A549 (cell line): ENCODE data around the gene AAGAB. TPM values are rescaled to one million over a fixed set of nuclear protein-coding genes. Genes with fewer than 3 reads are reported as not detected.

Experiments used
- ATAC-seq, 2 experiments: fragments of 200-7000 bp in 1 of 2; fragments of >200 bp in 1 of 2; cut with Nextera tagmentation in 1 of 2; cut with Tn5 transposase in 1 of 2; 3 replicates each; pipeline versions ENCODE4 v1.8.0 to v1.9.1; 2018 to 2020; ENCODE audit warnings: mild to moderate bottlenecking in 1 of 2, moderate library complexity in 1 of 2
- CTCF ChIA-PET: fragments of 300-600 bp; sonication (Branson Sonifier 250); formaldehyde crosslinking; extraction: SDS; loops from one replicate; lab custom pipeline; 2021; ENCODE audit warnings: antibody characterized with exemption, inconsistent platforms; lab: Yijun Ruan, JAX
- POLR2A ChIA-PET: fragments of 350-600 bp; formaldehyde crosslinking; extraction: SDS; loops from one replicate; lab custom pipeline; 2021; ENCODE audit warnings: antibody characterized with exemption, inconsistent platforms; lab: Yijun Ruan, JAX
- DNase-seq, 2 experiments: peaks; one replicate each; pipeline versions ENCODE4 v3.0.0 to v3.0.0-alpha.2; 2011 to 2016; ENCODE audit warnings: low read depth in 1 of 2, low spot score in 1 of 2
- FAIRE-seq: peaks from 2 replicates; lab custom pipeline; 2011; peaks lifted over from hg19 to GRCh38; lab: Jason Lieb, UNC
- H3K27ac ChIP-seq, 2 experiments: fragments of >200 bp; sonication (Bioruptor Twin); formaldehyde crosslinking; 3 replicates each; pipeline ENCODE4 v1.5.1; 2016 to 2017
- H3K4me1 ChIP-seq: fragments of >200 bp; sonication (Bioruptor Twin); formaldehyde crosslinking; 3 replicates; pipeline ENCODE4 v1.6.1; 2016
- H3K4me2 ChIP-seq: fragments of >200 bp; sonication (Bioruptor Twin); formaldehyde crosslinking; 3 replicates; pipeline ENCODE4 v1.6.1; 2016
- H3K4me3 ChIP-seq: fragments of >200 bp; sonication (Bioruptor Twin); formaldehyde crosslinking; 3 replicates; pipeline ENCODE4 v1.5.1; 2016
- H3K9me3 ChIP-seq: fragments of >200 bp; sonication (Bioruptor Twin); formaldehyde crosslinking; 3 replicates; pipeline ENCODE4 v1.6.1; 2016
- CBX2 ChIP-seq: fragments of 200-600 bp; sonication (generic); IDR thresholded peaks from 2 replicates; pipeline ENCODE4 v1.6.1; 2016; ENCODE audit warnings: low read depth, mild to moderate bottlenecking, borderline replicate concordance
- CEBPB ChIP-seq, 2 experiments: fragments of >200 bp in 1 of 2; sonication (Bioruptor Twin) in 1 of 2; formaldehyde crosslinking in 1 of 2; IDR thresholded peaks; 2 replicates each; pipeline ENCODE4 v1.6.1; 2012 to 2016
- CHD4 ChIP-seq: fragments of 200-600 bp; sonication (generic); IDR thresholded peaks from 2 replicates; pipeline ENCODE4 v1.6.1; 2016; ENCODE audit warnings: antibody characterized with exemption, mild to moderate bottlenecking, borderline replicate concordance
- E2F6 ChIP-seq: IDR thresholded peaks from 2 replicates; pipeline ENCODE4 v1.6.1; 2012; ENCODE audit warnings: low read depth, borderline replicate concordance
- EHF ChIP-seq: fragments of 250-450 bp; sonication (Bioruptor Pico); IDR thresholded peaks from 2 replicates; pipeline ENCODE4 v1.5.0; 2020; ENCODE audit warnings: mild to moderate bottlenecking
- EHMT2 ChIP-seq: fragments of 200-600 bp; sonication (generic); IDR thresholded peaks from 2 replicates; pipeline ENCODE4 v1.6.1; 2016; ENCODE audit warnings: antibody characterized with exemption, low read depth, mild to moderate bottlenecking, moderate library complexity
- ELK1 ChIP-seq: fragments of 150-350 bp; IDR thresholded peaks from 2 replicates; pipeline ENCODE4 v1.6.1; 2014; ENCODE audit warnings: low read depth, mild to moderate bottlenecking, low read length
- GATA3 ChIP-seq: IDR thresholded peaks from 2 replicates; pipeline ENCODE4 v1.6.1; 2012; ENCODE audit warnings: borderline replicate concordance
- HDAC2 ChIP-seq: fragments of 200-600 bp; sonication (generic); IDR thresholded peaks from 2 replicates; pipeline ENCODE4 v1.6.1; 2016
- HES2 ChIP-seq: fragments of >200 bp; sonication (Bioruptor Twin); formaldehyde crosslinking; IDR thresholded peaks from 2 replicates; pipeline ENCODE4 v1.6.1; 2016
- HOXB5 ChIP-seq: fragments of 250-450 bp; sonication (Bioruptor Pico); IDR thresholded peaks from 2 replicates; pipeline ENCODE4 v1.5.0; 2020; ENCODE audit warnings: mild to moderate bottlenecking, moderate library complexity
- KDM1A ChIP-seq: fragments of 200-600 bp; sonication (generic); IDR thresholded peaks from 2 replicates; pipeline ENCODE4 v1.6.1; 2016; ENCODE audit warnings: low read depth, mild to moderate bottlenecking
- KDM5A ChIP-seq: fragments of 200-600 bp; sonication (generic); IDR thresholded peaks from 2 replicates; pipeline ENCODE4 v1.6.1; 2016; ENCODE audit warnings: antibody characterized with exemption, mild to moderate bottlenecking
- MAX ChIP-seq: IDR thresholded peaks from 2 replicates; pipeline ENCODE4 v1.6.1; 2012
- MAZ ChIP-seq: fragments of 150-350 bp; IDR thresholded peaks from 2 replicates; pipeline ENCODE4 v1.6.1; 2014; ENCODE audit warnings: antibody characterized with exemption, low read depth, low read length, borderline replicate concordance
- MYC ChIP-seq: IDR thresholded peaks from 2 replicates; pipeline ENCODE4 v1.6.1; 2012; ENCODE audit warnings: mild to moderate bottlenecking, inconsistent platforms, low read length, improper control_type of control experiment, borderline replicate concordance
- NFE2L2 ChIP-seq: fragments of 150-350 bp; conservative IDR thresholded peaks from 2 replicates; pipeline ENCODE4 v1.6.1; 2014; ENCODE audit warnings: low read length
- NPAS2 ChIP-seq: fragments of 250-450 bp; sonication (Bioruptor Pico); IDR thresholded peaks from 2 replicates; pipeline ENCODE4 v1.8.0; 2022; ENCODE audit warnings: mild to moderate bottlenecking, moderate library complexity, borderline replicate concordance
- RAD21 ChIP-seq, 2 experiments: fragments of >200 bp in 1 of 2; sonication (Bioruptor Twin) in 1 of 2; formaldehyde crosslinking in 1 of 2; IDR thresholded peaks in 1 of 2; conservative IDR thresholded peaks in 1 of 2; 2 replicates in 1 of 2; 3 replicates in 1 of 2; pipeline ENCODE4 v1.6.1; 2012 to 2018; ENCODE audit warnings: inconsistent platforms in 1 of 2
- RARB ChIP-seq: fragments of 250-450 bp; sonication (Bioruptor Pico); IDR thresholded peaks from 2 replicates; pipeline ENCODE4 v1.8.0; 2021; ENCODE audit warnings: mild to moderate bottlenecking, moderate library complexity
- SREBF2 ChIP-seq: fragments of 450-650 bp; IDR thresholded peaks from 2 replicates; pipeline ENCODE4 v1.6.1; 2014; ENCODE audit warnings: mild to moderate bottlenecking, moderate library complexity
- ZFP36 ChIP-seq: fragments of 450-650 bp; IDR thresholded peaks from 2 replicates; pipeline ENCODE4 v1.6.1; 2014; ENCODE audit warnings: borderline replicate concordance; ENCODE audit not compliant: partially characterized antibody
- ZSCAN20 ChIP-seq: fragments of 250-450 bp; sonication (Bioruptor Pico); IDR thresholded peaks from 2 replicates; pipeline ENCODE4 v1.8.0; 2022; ENCODE audit warnings: mild to moderate bottlenecking, moderate library complexity
- WGBS: methylation state at CpG from one replicate; pipeline ENCODE4 v1.1.6; 2017; ENCODE audit errors: missing lambda C conversion rate; 5-methylcytosine and 5-hydroxymethylcytosine counted together
- polyA plus RNA-seq, 4 experiments: library from polyadenylated mRNA; depleted of rRNA in 3 of 4; stranded (reverse); fragments of >200 nt; fragmentation: RNase III in 1 of 4; extraction: RNeasy Plus Mini Kit Qiagen cat#74134 plus additional on column Dnase treatment in 1 of 4; gene quantifications; 2 replicates in 3 of 4; 3 replicates in 1 of 4; pipeline ENCODE4 v1.2.3, GENCODE V29; 2011 to 2017
- TF ChIP-seq, protein P1 (sequence below): fragments of 200-600 bp; sonication (generic); IDR thresholded peaks from 2 replicates; pipeline ENCODE4 v1.6.1; 2016; ENCODE audit warnings: antibody characterized with exemption, mild to moderate bottlenecking, moderate library complexity
- TF ChIP-seq, protein P2 (sequence below): fragments of >200 bp; sonication (Bioruptor Twin); formaldehyde crosslinking; IDR thresholded peaks from 3 replicates; pipeline ENCODE4 v1.5.1; 2016

AAGAB gene
- polyA plus RNA-seq, 2 of the 4 experiments (the other 2 are of a cell fraction): 68.9 to 107 TPM

GRCh38 chr15:67225336-67225735, 29.1 kb downstream of the AAGAB start:
- TF ChIP-seq KDM5A: no peak
- no peak for TF ChIP-seq GATA3
- no peak for TF ChIP-seq E2F6
- no peak for TF ChIP-seq RARB
- TF ChIP-seq HOXB5 (CRISPR knock-in tag): no peak
- TF ChIP-seq NFE2L2: no peak
- TF ChIP-seq RAD21 (conservative IDR thresholded peaks at IDR 0.05 in 1 of 2, IDR thresholded peaks at IDR 0.05 in 1 of 2): no peak
- TF ChIP-seq ZSCAN20 (CRISPR knock-in tag): no peak
- no peak for TF ChIP-seq SREBF2
- no peak for TF ChIP-seq EHF (CRISPR knock-in tag)
- TF ChIP-seq MAZ: no peak
- FAIRE-seq (peak; percentile 82), DNase-seq (no peak), ATAC-seq (no peak)
- Histone ChIP-seq H3K27ac (no peak overlapping the region), H3K4me1 (no peaks in the 10 kb centered on the region), H3K4me3 (no peak overlapping the region), H3K9me3 (no peaks in the 10 kb centered on the region), H3K4me2 (no peak overlapping the region)
- CTCF ChIA-PET: interaction anchor here (0.5 to 1.7 kb wide), 2 partner anchors 14 to 641 kb away, joined by 3 read pairs; no protein-coding TSS in a partner anchor
- POLR2A ChIA-PET: no interaction called here
- 92% methylated on average over 2 of the region's 2 CpGs for WGBS

- Histone ChIP-seq H3K27ac (no peak overlapping the region), H3K9me3 (no peaks in the 10 kb centered on the region)
- CTCF ChIA-PET: interaction anchor here (0.5 to 1.7 kb wide), 4 partner anchors 15 to 1614 kb away, joined by 3 read pairs; partner anchors contain the start of gene INTS14
- POLR2A ChIA-PET: no interaction called here
- FAIRE-seq (no peak), ATAC-seq (no peak)
- TF ChIP-seq NPAS2 (CRISPR knock-in tag) (no peak), KDM5A (no peak), ZFP36 (no peak), KDM1A (no peak), EHMT2 (no peak), CBX2 (no peak), CHD4 (no peak), CEBPB (IDR thresholded peaks at IDR 0.05) (no peak), MYC (no peak), EHF (CRISPR knock-in tag) (no peak), RARB (no peak), HDAC2 (no peak), E2F6 (no peak), MAX (no peak), ELK1 (no peak), HOXB5 (CRISPR knock-in tag) (no peak), MAZ (no peak), HES2 (no peak)
- TF ChIP-seq, protein P1, sequence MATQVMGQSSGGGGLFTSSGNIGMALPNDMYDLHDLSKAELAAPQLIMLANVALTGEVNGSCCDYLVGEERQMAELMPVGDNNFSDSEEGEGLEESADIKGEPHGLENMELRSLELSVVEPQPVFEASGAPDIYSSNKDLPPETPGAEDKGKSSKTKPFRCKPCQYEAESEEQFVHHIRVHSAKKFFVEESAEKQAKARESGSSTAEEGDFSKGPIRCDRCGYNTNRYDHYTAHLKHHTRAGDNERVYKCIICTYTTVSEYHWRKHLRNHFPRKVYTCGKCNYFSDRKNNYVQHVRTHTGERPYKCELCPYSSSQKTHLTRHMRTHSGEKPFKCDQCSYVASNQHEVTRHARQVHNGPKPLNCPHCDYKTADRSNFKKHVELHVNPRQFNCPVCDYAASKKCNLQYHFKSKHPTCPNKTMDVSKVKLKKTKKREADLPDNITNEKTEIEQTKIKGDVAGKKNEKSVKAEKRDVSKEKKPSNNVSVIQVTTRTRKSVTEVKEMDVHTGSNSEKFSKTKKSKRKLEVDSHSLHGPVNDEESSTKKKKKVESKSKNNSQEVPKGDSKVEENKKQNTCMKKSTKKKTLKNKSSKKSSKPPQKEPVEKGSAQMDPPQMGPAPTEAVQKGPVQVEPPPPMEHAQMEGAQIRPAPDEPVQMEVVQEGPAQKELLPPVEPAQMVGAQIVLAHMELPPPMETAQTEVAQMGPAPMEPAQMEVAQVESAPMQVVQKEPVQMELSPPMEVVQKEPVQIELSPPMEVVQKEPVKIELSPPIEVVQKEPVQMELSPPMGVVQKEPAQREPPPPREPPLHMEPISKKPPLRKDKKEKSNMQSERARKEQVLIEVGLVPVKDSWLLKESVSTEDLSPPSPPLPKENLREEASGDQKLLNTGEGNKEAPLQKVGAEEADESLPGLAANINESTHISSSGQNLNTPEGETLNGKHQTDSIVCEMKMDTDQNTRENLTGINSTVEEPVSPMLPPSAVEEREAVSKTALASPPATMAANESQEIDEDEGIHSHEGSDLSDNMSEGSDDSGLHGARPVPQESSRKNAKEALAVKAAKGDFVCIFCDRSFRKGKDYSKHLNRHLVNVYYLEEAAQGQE: no peak
- TF ChIP-seq, protein P2, sequence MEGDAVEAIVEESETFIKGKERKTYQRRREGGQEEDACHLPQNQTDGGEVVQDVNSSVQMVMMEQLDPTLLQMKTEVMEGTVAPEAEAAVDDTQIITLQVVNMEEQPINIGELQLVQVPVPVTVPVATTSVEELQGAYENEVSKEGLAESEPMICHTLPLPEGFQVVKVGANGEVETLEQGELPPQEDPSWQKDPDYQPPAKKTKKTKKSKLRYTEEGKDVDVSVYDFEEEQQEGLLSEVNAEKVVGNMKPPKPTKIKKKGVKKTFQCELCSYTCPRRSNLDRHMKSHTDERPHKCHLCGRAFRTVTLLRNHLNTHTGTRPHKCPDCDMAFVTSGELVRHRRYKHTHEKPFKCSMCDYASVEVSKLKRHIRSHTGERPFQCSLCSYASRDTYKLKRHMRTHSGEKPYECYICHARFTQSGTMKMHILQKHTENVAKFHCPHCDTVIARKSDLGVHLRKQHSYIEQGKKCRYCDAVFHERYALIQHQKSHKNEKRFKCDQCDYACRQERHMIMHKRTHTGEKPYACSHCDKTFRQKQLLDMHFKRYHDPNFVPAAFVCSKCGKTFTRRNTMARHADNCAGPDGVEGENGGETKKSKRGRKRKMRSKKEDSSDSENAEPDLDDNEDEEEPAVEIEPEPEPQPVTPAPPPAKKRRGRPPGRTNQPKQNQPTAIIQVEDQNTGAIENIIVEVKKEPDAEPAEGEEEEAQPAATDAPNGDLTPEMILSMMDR: no peak
- TF ChIP-seq, all 56 proteins: peak for 0
- 95% methylated on average over 3 of the region's 3 CpGs for WGBS
- Histone ChIP-seq H3K4me2 (no peak overlapping the region), H3K4me1 (no peaks in the 10 kb centered on the region), H3K4me3 (no peak overlapping the region)
- no peak for DNase-seq
Measured at GRCh38 chr15:67224889-67225288, 29.6 kb downstream of the AAGAB start.
